DOHH2 (cell line): ENCODE results near the gene ABHD12.

ENCODE experiments used
- H3F3A ChIP-seq: fragments of 200-600 bp; sonication (generic), shearing (Covaris generic); 2 replicates; pipeline ENCODE4 v1.6.0; 2016; ENCODE audit warnings: antibody characterized with exemption, mild to moderate bottlenecking; ENCODE audit not compliant: control insufficient read depth, insufficient read depth
- H3K27ac ChIP-seq: fragments of 200-600 bp; sonication (generic); 2 replicates; pipeline ENCODE4 v1.5.1; 2014; ENCODE audit warnings: low read depth, mild to moderate bottlenecking, low read length, moderate library complexity
- H3K27me3 ChIP-seq: fragments of 200-600 bp; sonication (generic); 2 replicates; pipeline ENCODE4 v1.6.1; 2014; ENCODE audit warnings: mild to moderate bottlenecking, low read length, mixed read lengths; ENCODE audit not compliant: control insufficient read depth
- H3K36me3 ChIP-seq: fragments of 200-600 bp; sonication (generic); 2 replicates; pipeline ENCODE4 v1.6.1; 2014; ENCODE audit warnings: mild to moderate bottlenecking, low read length, moderate library complexity, mixed read lengths; ENCODE audit not compliant: control insufficient read depth
- H3K4me1 ChIP-seq: fragments of 200-600 bp; sonication (generic); 2 replicates; pipeline ENCODE4 v1.6.1; 2014; ENCODE audit warnings: mild to moderate bottlenecking, low read length, mixed read lengths; ENCODE audit not compliant: control insufficient read depth
- H3K4me2 ChIP-seq: fragments of 200-600 bp; sonication (generic); 2 replicates; pipeline ENCODE4 v1.6.0; 2014; ENCODE audit warnings: mild to moderate bottlenecking, low read length, moderate library complexity
- H3K4me3 ChIP-seq: fragments of 200-600 bp; sonication (generic); 2 replicates; pipeline ENCODE4 v1.5.1; 2014; ENCODE audit warnings: mild to moderate bottlenecking, low read length, mixed read lengths
- H3K79me2 ChIP-seq: fragments of 200-600 bp; sonication (generic); 2 replicates; pipeline ENCODE4 v1.6.1; 2014; ENCODE audit warnings: mild to moderate bottlenecking, low read length, mixed read lengths; ENCODE audit not compliant: control insufficient read depth
- H3K9me2 ChIP-seq: fragments of 200-600 bp; sonication (generic); replicated peaks from 2 replicates; pipeline ENCODE4 v1.6.1; 2014; ENCODE audit warnings: mild to moderate bottlenecking, low read length, mixed read lengths; ENCODE audit not compliant: control insufficient read depth
- H3K9me3 ChIP-seq: fragments of 200-600 bp; sonication (generic); 2 replicates; pipeline ENCODE4 v1.6.1; 2014; ENCODE audit warnings: antibody characterized with exemption, low read length, mixed read lengths; ENCODE audit not compliant: control insufficient read depth, insufficient read depth
- H4K20me1 ChIP-seq: fragments of 200-600 bp; sonication (generic); 2 replicates; pipeline ENCODE4 v1.6.0; 2014; ENCODE audit warnings: low read depth, mild to moderate bottlenecking, antibody characterized with exemption, low read length, moderate library complexity; ENCODE audit not compliant: control insufficient read depth, insufficient read depth
- EZH2phosphoT487 ChIP-seq: fragments of 200-600 bp; sonication (generic); IDR thresholded peaks from 2 replicates; pipeline ENCODE4 v1.6.1; 2017; ENCODE audit warnings: borderline replicate concordance, mild to moderate bottlenecking, antibody characterized with exemption, low read length, moderate library complexity, mixed read lengths
- TF ChIP-seq, protein P1 (sequence below): fragments of 200-600 bp; sonication (generic); IDR thresholded peaks from one replicate; pipeline ENCODE4 v1.5.1; 2014; ENCODE audit warnings: antibody characterized with exemption, mild to moderate bottlenecking, low read depth, low read length; ENCODE audit not compliant: poor library complexity, severe bottlenecking

The ABHD12 gene

DNA sequence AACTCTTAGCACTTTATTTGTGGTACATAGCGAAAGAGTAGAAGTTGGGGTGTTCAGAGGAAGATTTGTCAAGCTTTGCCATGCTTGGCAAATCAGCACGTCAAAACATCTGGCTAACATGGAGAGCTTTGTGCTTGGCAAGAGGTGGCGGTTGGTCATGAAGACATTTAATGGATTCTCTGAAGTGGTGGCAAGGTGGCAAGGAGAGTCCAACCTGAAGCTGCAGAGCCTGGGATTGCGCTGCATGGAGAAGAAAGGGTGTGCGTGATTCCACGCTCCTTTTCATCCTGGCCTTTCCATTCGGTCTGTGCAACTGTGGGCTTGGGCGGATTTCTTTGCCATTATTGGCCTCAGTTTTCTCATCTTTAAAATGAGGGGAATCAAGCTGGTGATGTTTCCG is 139.6 kb downstream of the ABHD12 start:
- no peak overlapping the region for H3K4me3 ChIP-seq

DNA sequence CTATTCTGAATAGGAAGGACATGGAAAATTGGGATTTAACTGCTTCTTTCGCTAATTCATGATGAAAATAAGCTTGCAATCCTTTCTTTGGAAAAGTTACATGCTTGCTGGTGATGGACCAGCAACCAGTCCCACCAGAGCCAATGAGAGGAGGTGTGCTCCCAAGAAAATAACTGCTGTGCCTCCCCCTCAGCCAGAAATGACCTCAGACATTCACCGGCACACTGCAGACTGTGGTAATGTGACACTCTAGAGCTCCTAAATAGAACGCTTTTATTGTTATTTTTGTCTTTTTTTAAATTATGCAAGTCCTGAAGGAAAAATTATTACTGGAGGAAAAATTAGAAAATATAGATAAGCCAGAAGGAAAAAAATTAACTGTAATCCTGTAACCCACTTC is 140.1 kb downstream of the ABHD12 start:
- H3K79me2 ChIP-seq: peaks cover 59% of the 10 kb centered on the region
- no peak overlapping the region for H3K4me2 ChIP-seq
- H3F3A ChIP-seq: 0 out of 2 replicates have a peak, but pooled peaks cover 5% of the 10 kb centered on the region
- no peak overlapping the region for H3K27ac ChIP-seq
- H3K9me3 ChIP-seq: no peaks in the 10 kb centered on the region
- no peaks in the 10 kb centered on the region for H3K36me3 ChIP-seq
- H3K4me1 ChIP-seq: peaks cover 32% of the 10 kb centered on the region
- peaks cover 12% of the 10 kb centered on the region; the same call in 1 of the 2 replicates for H4K20me1 ChIP-seq
- 0 out of 2 replicates have a peak, but pooled peaks cover 6% of the 10 kb centered on the region for H3K27me3 ChIP-seq
- no peak overlapping the region for H3K4me3 ChIP-seq
- TF ChIP-seq, protein P1, sequence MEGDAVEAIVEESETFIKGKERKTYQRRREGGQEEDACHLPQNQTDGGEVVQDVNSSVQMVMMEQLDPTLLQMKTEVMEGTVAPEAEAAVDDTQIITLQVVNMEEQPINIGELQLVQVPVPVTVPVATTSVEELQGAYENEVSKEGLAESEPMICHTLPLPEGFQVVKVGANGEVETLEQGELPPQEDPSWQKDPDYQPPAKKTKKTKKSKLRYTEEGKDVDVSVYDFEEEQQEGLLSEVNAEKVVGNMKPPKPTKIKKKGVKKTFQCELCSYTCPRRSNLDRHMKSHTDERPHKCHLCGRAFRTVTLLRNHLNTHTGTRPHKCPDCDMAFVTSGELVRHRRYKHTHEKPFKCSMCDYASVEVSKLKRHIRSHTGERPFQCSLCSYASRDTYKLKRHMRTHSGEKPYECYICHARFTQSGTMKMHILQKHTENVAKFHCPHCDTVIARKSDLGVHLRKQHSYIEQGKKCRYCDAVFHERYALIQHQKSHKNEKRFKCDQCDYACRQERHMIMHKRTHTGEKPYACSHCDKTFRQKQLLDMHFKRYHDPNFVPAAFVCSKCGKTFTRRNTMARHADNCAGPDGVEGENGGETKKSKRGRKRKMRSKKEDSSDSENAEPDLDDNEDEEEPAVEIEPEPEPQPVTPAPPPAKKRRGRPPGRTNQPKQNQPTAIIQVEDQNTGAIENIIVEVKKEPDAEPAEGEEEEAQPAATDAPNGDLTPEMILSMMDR: no peak
- TF ChIP-seq EZH2phosphoT487: no peak
- no peaks in the 10 kb centered on the region for H3K9me2 ChIP-seq

More for the DNA sequence above, 139.6 kb downstream of the ABHD12 start:
- Histone ChIP-seq H3K36me3 (no peaks in the 10 kb centered on the region), H4K20me1 (peaks cover 12% of the 10 kb centered on the region; the same call in 1 of the 2 replicates), H3K79me2 (peaks cover 61% of the 10 kb centered on the region), H3F3A (0 out of 2 replicates have a peak, but pooled peaks cover 3% of the 10 kb centered on the region), H3K4me2 (no peak overlapping the region), H3K9me2 (no peaks in the 10 kb centered on the region), H3K4me1 (peaks cover 27% of the 10 kb centered on the region), H3K27me3 (0 out of 2 replicates have a peak, but pooled peaks cover 6% of the 10 kb centered on the region), H3K27ac (no peak overlapping the region), H3K9me3 (no peaks in the 10 kb centered on the region)
- no peak for TF ChIP-seq EZH2phosphoT487
- TF ChIP-seq, protein P1: no peak
